H9 (cell line): ENCODE results near the gene COL4A1. TPM values are rescaled to one million over a fixed set of nuclear protein-coding genes. Genes with fewer than 3 reads are reported as not detected.
A peak's percentile ranks its signal among the peaks of the same experiment; 100 is the strongest.

ENCODE experiments used
- DNase-seq: peaks from one replicate; pipeline ENCODE4 v3.0.0-alpha.2; 2017
- H2AFZ ChIP-seq: one replicate; pipeline ENCODE4 v1.6.1; 2013; ENCODE audit warnings: mild to moderate bottlenecking, low read length, control low read depth, moderate library complexity
- H2AK5ac ChIP-seq: 2 replicates; pipeline ENCODE4 v1.6.1; 2013; ENCODE audit warnings: low read length, control low read depth, mixed read lengths; ENCODE audit not compliant: insufficient read length
- H2BK120ac ChIP-seq: one replicate; pipeline ENCODE4 v1.6.1; 2013; ENCODE audit warnings: low read depth, mild to moderate bottlenecking, low read length, control low read depth, inconsistent platforms; ENCODE audit not compliant: poor library complexity, severe bottlenecking
- H2BK12ac ChIP-seq: 2 replicates; pipeline ENCODE4 v1.6.1; 2013; ENCODE audit warnings: low read length, control low read depth, mixed read lengths, low read depth; ENCODE audit not compliant: insufficient read length
- H2BK15ac ChIP-seq: 2 replicates; pipeline ENCODE4 v1.6.1; 2013; ENCODE audit warnings: low read depth, low read length, control low read depth
- H2BK20ac ChIP-seq: one replicate; pipeline ENCODE4 v1.6.1; 2013; ENCODE audit warnings: low read depth, mild to moderate bottlenecking, low read length, control low read depth, inconsistent platforms; ENCODE audit not compliant: poor library complexity, severe bottlenecking
- H2BK5ac ChIP-seq: 2 replicates; pipeline ENCODE4 v1.6.1; 2013; ENCODE audit warnings: low read length, control low read depth, mixed read lengths; ENCODE audit not compliant: insufficient read length
- H3K14ac ChIP-seq: 2 replicates; pipeline ENCODE4 v1.6.1; 2013; ENCODE audit warnings: low read length, control low read depth; ENCODE audit not compliant: insufficient read depth
- H3K18ac ChIP-seq: 2 replicates; pipeline ENCODE4 v1.6.1; 2013; ENCODE audit warnings: low read depth, mild to moderate bottlenecking, mixed read lengths, low read length, control low read depth; ENCODE audit not compliant: insufficient read length
- H3K23ac ChIP-seq: 2 replicates; pipeline ENCODE4 v1.6.1; 2013; ENCODE audit warnings: low read length, control low read depth, mixed read lengths, low read depth; ENCODE audit not compliant: insufficient read length
- H3K23me2 ChIP-seq: 2 replicates; pipeline ENCODE4 v1.6.1; 2013; ENCODE audit warnings: low read depth, mild to moderate bottlenecking, mixed read lengths, low read length, control low read depth; ENCODE audit not compliant: insufficient read length, poor library complexity, severe bottlenecking
- H3K27ac ChIP-seq: 2 replicates; pipeline ENCODE4 v1.5.1; 2013; ENCODE audit warnings: low read length, control low read depth, mixed read lengths, low read depth; ENCODE audit not compliant: insufficient read length
- H3K27me3 ChIP-seq: 2 replicates; pipeline ENCODE4 v1.6.1; 2013; ENCODE audit warnings: low read length, control low read depth, inconsistent platforms; ENCODE audit not compliant: insufficient read depth
- H3K4ac ChIP-seq: 2 replicates; pipeline ENCODE4 v1.6.1; 2013; ENCODE audit warnings: low read depth, mild to moderate bottlenecking, control low read depth, inconsistent platforms, low read length, moderate library complexity
- H3K4me1 ChIP-seq: 2 replicates; pipeline ENCODE4 v1.6.1; 2013; ENCODE audit warnings: low read length, control low read depth, inconsistent platforms; ENCODE audit not compliant: insufficient read depth
- H3K4me2 ChIP-seq: 2 replicates; pipeline ENCODE4 v1.6.1; 2013; ENCODE audit warnings: low read length, control low read depth, mixed read lengths; ENCODE audit not compliant: insufficient read length, insufficient read depth
- H3K56ac ChIP-seq: 2 replicates; pipeline ENCODE4 v1.6.1; 2013; ENCODE audit warnings: low read depth, mild to moderate bottlenecking, mixed read lengths, low read length, control low read depth; ENCODE audit not compliant: insufficient read length
- H3K79me1 ChIP-seq: 2 replicates; pipeline ENCODE4 v1.6.1; 2013; ENCODE audit warnings: low read depth, mild to moderate bottlenecking, moderate library complexity, low read length, control low read depth, inconsistent platforms; ENCODE audit not compliant: insufficient read depth, poor library complexity, severe bottlenecking
- H3K79me2 ChIP-seq: 2 replicates; pipeline ENCODE4 v1.6.1; 2013; ENCODE audit warnings: low read length, control low read depth, inconsistent platforms; ENCODE audit not compliant: insufficient read depth
- H3K9ac ChIP-seq: 2 replicates; pipeline ENCODE4 v1.6.1; 2013; ENCODE audit warnings: low read length, control low read depth, mixed read lengths; ENCODE audit not compliant: insufficient read length; ENCODE audit errors: extremely low read depth
- H3K9me3 ChIP-seq: one replicate; pipeline ENCODE4 v1.6.1; 2013; ENCODE audit warnings: low read depth, low read length, inconsistent platforms; ENCODE audit not compliant: control insufficient read depth
- H3T11ph ChIP-seq: one replicate; pipeline ENCODE4 v1.6.1; 2013; ENCODE audit warnings: mild to moderate bottlenecking, low read length, control low read depth, inconsistent platforms
- H4K20me1 ChIP-seq: one replicate; pipeline ENCODE4 v1.6.1; 2013; ENCODE audit not compliant: control insufficient read depth, insufficient read length, insufficient read depth
- H4K5ac ChIP-seq: 2 replicates; pipeline ENCODE4 v1.6.1; 2013; ENCODE audit warnings: low read depth, mild to moderate bottlenecking, mixed read lengths, low read length, control low read depth; ENCODE audit not compliant: insufficient read length
- H4K8ac ChIP-seq: replicated peaks from 2 replicates; pipeline ENCODE4 v1.6.1; 2013; ENCODE audit warnings: low read length, control low read depth, mixed read lengths, low read depth; ENCODE audit not compliant: insufficient read length
- H4K91ac ChIP-seq: 2 replicates; pipeline ENCODE4 v1.6.1; 2013; ENCODE audit warnings: low read depth, mild to moderate bottlenecking, moderate library complexity, mixed read lengths, low read length, control low read depth; ENCODE audit not compliant: insufficient read length
- H3K27ac Mint-ChIP-seq, 3 experiments: 2 replicates in 2 of 3; 3 replicates in 1 of 3; pipeline ENCODE4 v1.8.0; 2020 to 2021; ENCODE audit warnings: mixed read lengths in 3 of 3, mild to moderate bottlenecking in 1 of 3, moderate library complexity in 1 of 3
- H3K27me3 Mint-ChIP-seq: 2 replicates; pipeline ENCODE4 v1.8.0; 2021; ENCODE audit warnings: low read depth, mild to moderate bottlenecking, moderate library complexity, mixed read lengths
- H3K36me3 Mint-ChIP-seq, 3 experiments: 2 replicates in 2 of 3; 3 replicates in 1 of 3; pipeline ENCODE4 v1.8.0; 2020 to 2021; ENCODE audit warnings: low read depth in 3 of 3, mixed read lengths in 3 of 3; ENCODE audit not compliant: insufficient read depth in 1 of 3
- H3K4me1 Mint-ChIP-seq, 2 experiments: 2 replicates each; pipeline ENCODE4 v1.8.0; 2020; ENCODE audit warnings: mixed read lengths in 2 of 2
- H3K4me3 Mint-ChIP-seq, 2 experiments: 2 replicates in 1 of 2; 3 replicates in 1 of 2; pipeline ENCODE4 v1.8.0; 2020 to 2021; ENCODE audit warnings: mild to moderate bottlenecking in 2 of 2, mixed read lengths in 2 of 2, moderate library complexity in 1 of 2
- H3K9me3 Mint-ChIP-seq, 2 experiments: 2 replicates in 1 of 2; 3 replicates in 1 of 2; pipeline ENCODE4 v1.8.0; 2020; ENCODE audit warnings: mild to moderate bottlenecking in 2 of 2, mixed read lengths in 2 of 2, moderate library complexity in 1 of 2
- CTCF ChIP-seq: fragments of 200-600 bp; sonication (generic); conservative IDR thresholded peaks from 3 replicates; pipeline ENCODE4 v1.8.0; 2021; ENCODE audit warnings: antibody characterized with exemption, mild to moderate bottlenecking
- WGBS: extraction: QIAGEN DNeasy Blood & Tissue Kit; methylation state at CpG from one replicate; pipeline ENCODE4 v1.1.7; 2013; ENCODE audit warnings: missing lambda C conversion rate, low lambda C conversion rate, mixed read lengths; ENCODE audit not compliant: insufficient read length; ENCODE audit errors: extremely low coverage; 5-methylcytosine and 5-hydroxymethylcytosine counted together
- total RNA-seq: library from RNA; stranded (reverse); gene quantifications from 2 replicates; pipeline ENCODE4 v1.2.1, GENCODE V29; 2021

COL4A1 gene
- total RNA-seq, 1 experiment from 2014 or later = 73.1 TPM

GRCh38 chr13:110125613-110126272 is 181.2 kb downstream of the COL4A1 start:
- no peak overlapping the region for H3K23ac ChIP-seq
- no peaks in the 10 kb centered on the region for H3K23me2 ChIP-seq
- no peaks in the 10 kb centered on the region for H3K79me2 ChIP-seq
- H3K27me3 Mint-ChIP-seq = peaks cover 16% of the 10 kb centered on the region
- no peak overlapping the region for H2BK20ac ChIP-seq
- no peak overlapping the region for H2AK5ac ChIP-seq
- no peak overlapping the region for H3K4ac ChIP-seq
- H3K18ac ChIP-seq = peak overlapping the region; percentile 27
- peak overlapping the region; percentile 15 for H2BK12ac ChIP-seq
- H3T11ph ChIP-seq = no peak overlapping the region
- H2BK120ac ChIP-seq = no peak overlapping the region
- no peaks in the 10 kb centered on the region for H3K9me3 ChIP-seq
- no peak overlapping the region for H4K5ac ChIP-seq
- no peaks in the 10 kb centered on the region for H3K27me3 ChIP-seq
- no peak overlapping the region for H3K4me3 Mint-ChIP-seq
- peaks cover 57 to 64% of the 10 kb centered on the region in 2 experiments for H3K4me1 Mint-ChIP-seq
- no peak overlapping the region for H3K27ac ChIP-seq
- no peak overlapping the region for H2BK5ac ChIP-seq
- H3K27ac Mint-ChIP-seq = peak overlapping the region in 1 of 3 experiments; percentile 86; a peak in 3 of 7 replicates
- DNase-seq = no peak
- no peaks in the 10 kb centered on the region; a peak in 1 of 7 replicates for H3K36me3 Mint-ChIP-seq
- no peak overlapping the region for H2AFZ ChIP-seq
- no peak overlapping the region for H4K91ac ChIP-seq
- H4K20me1 ChIP-seq = no peaks in the 10 kb centered on the region
- no peak overlapping the region for H3K56ac ChIP-seq
- H3K4me2 ChIP-seq = no peak overlapping the region
- H3K79me1 ChIP-seq = no peaks in the 10 kb centered on the region
- no CpG with 5 or more reads among the region's 10 CpGs for whole genome bisulfite sequencing
- no peak overlapping the region for H4K8ac ChIP-seq
- no peaks in the 10 kb centered on the region; the same call in 1 of the 2 replicates for H3K4me1 ChIP-seq
- no peak overlapping the region for H3K14ac ChIP-seq
- no peak overlapping the region for H2BK15ac ChIP-seq
- H3K9ac ChIP-seq = no peak overlapping the region
- TF ChIP-seq CTCF = no peak
- H3K9me3 Mint-ChIP-seq = no peaks in the 10 kb centered on the region
